Testis (tissue), 3 donors: ENCODE results near the gene PGAM1. TPM values are rescaled to one million over a fixed set of nuclear protein-coding genes. Genes with fewer than 3 reads are reported as not detected.
A peak's percentile ranks its signal among the peaks of the same experiment; 100 is the strongest.

Experiments used
- DNase-seq: peaks from one replicate; pipeline ENCODE4 v3.0.0-alpha.2; 2019
- H3K27ac ChIP-seq, 2 donors: fragments of 200-600 bp; sonication (generic); one replicate each; pipeline ENCODE4 v1.5.1; 2019
- H3K27me3 ChIP-seq: fragments of 200-600 bp; sonication (generic); one replicate; pipeline ENCODE4 v1.5.1; 2019
- H3K36me3 ChIP-seq: fragments of 200-600 bp; sonication (generic); one replicate; pipeline ENCODE4 v1.5.1; 2017; ENCODE audit warnings: low read depth; ENCODE audit errors: missing control alignments
- H3K4me1 ChIP-seq: fragments of 200-600 bp; sonication (generic); one replicate; pipeline ENCODE4 v1.5.1; 2019
- H3K4me3 ChIP-seq, 2 donors: fragments of 200-600 bp; sonication (generic); one replicate each; pipeline ENCODE4 v1.5.1; 2017 to 2019
- H3K9me3 ChIP-seq: fragments of 200-600 bp; sonication (generic); one replicate; pipeline ENCODE4 v1.5.1; 2017
- CTCF ChIP-seq, 3 experiments: fragments of 450-650 bp in 2 of 3; fragments of 200-600 bp in 1 of 3; sonication (generic) in 1 of 3; IDR thresholded peaks; one replicate each; pipeline ENCODE4 v1.5.1; 2016 to 2019; ENCODE audit warnings: antibody characterized with exemption in 3 of 3, mild to moderate bottlenecking in 2 of 3, moderate library complexity in 1 of 3
- POLR2A ChIP-seq: fragments of 450-650 bp; IDR thresholded peaks from one replicate; pipeline ENCODE4 v1.6.1; 2017; ENCODE audit warnings: antibody characterized with exemption, mild to moderate bottlenecking, moderate library complexity
- WGBS, 2 donors: methylation state at CpG; one replicate each; pipeline ENCODE4 v1.1.5; 2018; 5-methylcytosine and 5-hydroxymethylcytosine counted together
- intact Hi-C: fragments of 100-400 bp; cut with DNase I; formaldehyde crosslinking; loops from one replicate; pipeline ENCODE4 v1.15.1; 2023; ENCODE audit warnings: low total_unique reads
- polyA plus RNA-seq: library from polyadenylated mRNA; stranded (reverse); fragments of 350-450 nt; fragmentation: Illumina TruSeq; extraction: RNeasy Lipid Tissue Mini Kit (QIAGEN cat#74804); gene quantifications from one replicate; pipeline ENCODE4 v1.2.3, GENCODE V29; 2014; ENCODE audit warnings: low read depth, low replicate concordance; ENCODE audit not compliant: insufficient read depth
- total RNA-seq, 2 donors: library from RNA; depleted of rRNA; stranded (reverse); fragments of >200 nt; gene quantifications; one replicate each; pipeline ENCODE4 v1.2.3, GENCODE V29; 2016

The PGAM1 gene
- total and polyA plus RNA-seq, 3 donors from 2014 or later, result 238 to 279 (median 244) TPM

- Histone ChIP-seq H3K27ac (no peak overlapping the region), H3K4me1 (no peaks in the 10 kb centered on the region), H3K36me3 (no peaks in the 10 kb centered on the region), H3K27me3 (no peaks in the 10 kb centered on the region), H3K9me3 (no peaks in the 10 kb centered on the region), H3K4me3 (no peak overlapping the region)
- DNase-seq, result no peak
- intact Hi-C loops, result no loop called here
- 85 to 88% methylated on average over 5 of the region's 5 CpGs for WGBS, 2 donors
- TF ChIP-seq POLR2A, result no peak
- TF ChIP-seq CTCF (IDR thresholded peaks at IDR 0.05), result no peak
Measured at GRCh38 chr10:97388152-97388551, 37.8 kb upstream of the PGAM1 start.

- no peak overlapping the region for H3K27ac ChIP-seq
- H3K36me3 ChIP-seq, result no peaks in the 10 kb centered on the region
- intact Hi-C loops, result no loop called here
- H3K27me3 ChIP-seq, result no peaks in the 10 kb centered on the region
- TF ChIP-seq POLR2A, result no peak
- no peak for TF ChIP-seq CTCF (IDR thresholded peaks at IDR 0.05)
- DNase-seq, result no peak
- H3K9me3 ChIP-seq, result no peaks in the 10 kb centered on the region
- H3K4me3 ChIP-seq, result no peak overlapping the region
- 92 to 100% methylated on average over 3 to 5 of the region's 5 CpGs for WGBS, 2 donors
- no peaks in the 10 kb centered on the region for H3K4me1 ChIP-seq
Measured at GRCh38 chr10:97390091-97390490, 35.9 kb upstream of the PGAM1 start.

GRCh38 chr10:97393034-97393573 lies 32.9 kb upstream of the PGAM1 start:
- no peak for TF ChIP-seq CTCF (IDR thresholded peaks at IDR 0.05)
- TF ChIP-seq POLR2A, result no peak
- Histone ChIP-seq H3K36me3 (no peaks in the 10 kb centered on the region), H3K27me3 (no peaks in the 10 kb centered on the region), H3K27ac (no peak overlapping the region), H3K4me1 (no peaks in the 10 kb centered on the region), H3K9me3 (no peaks in the 10 kb centered on the region), H3K4me3 (no peak overlapping the region)
- intact Hi-C loops, result no loop called here
- no peak for DNase-seq
- WGBS, 2 donors, result 95% methylated on average over 8 of the region's 8 CpGs

- H3K36me3 ChIP-seq, result no peaks in the 10 kb centered on the region
- peaks cover 8% of the 10 kb centered on the region for H3K4me1 ChIP-seq
- 92 to 94% methylated on average over 4 of the region's 4 CpGs for WGBS, 2 donors
- no peaks in the 10 kb centered on the region for H3K27me3 ChIP-seq
- H3K27ac ChIP-seq, result no peak overlapping the region
- intact Hi-C loops, result no loop called here
- H3K4me3 ChIP-seq, result no peak overlapping the region
- DNase-seq, result no peak
- no peaks in the 10 kb centered on the region for H3K9me3 ChIP-seq
- no peak for TF ChIP-seq POLR2A
- TF ChIP-seq CTCF (IDR thresholded peaks at IDR 0.05), result no peak
Measured at GRCh38 chr10:97396056-97396455, 29.9 kb upstream of the PGAM1 start.

GRCh38 chr10:97399843-97400545 lies 26.0 kb upstream of the PGAM1 start:
- Histone ChIP-seq H3K27ac (peak overlapping the region in 1 of 2 donors; percentile 34), H3K27me3 (no peaks in the 10 kb centered on the region), H3K4me3 (peak overlapping the region; percentile 80 to 91), H3K36me3 (no peaks in the 10 kb centered on the region), H3K9me3 (no peaks in the 10 kb centered on the region), H3K4me1 (peaks cover 10% of the 10 kb centered on the region)
- intact Hi-C loops, result no loop called here
- TF ChIP-seq POLR2A (no peak), CTCF (IDR thresholded peaks at IDR 0.05) (no peak)
- 22 to 37% methylated on average over 15 to 21 of the region's 21 CpGs for WGBS, 2 donors
- peak; percentile 50 for DNase-seq
